Measurements from ENCODE around the gene SAE1.

The SAE1 gene

DNA sequence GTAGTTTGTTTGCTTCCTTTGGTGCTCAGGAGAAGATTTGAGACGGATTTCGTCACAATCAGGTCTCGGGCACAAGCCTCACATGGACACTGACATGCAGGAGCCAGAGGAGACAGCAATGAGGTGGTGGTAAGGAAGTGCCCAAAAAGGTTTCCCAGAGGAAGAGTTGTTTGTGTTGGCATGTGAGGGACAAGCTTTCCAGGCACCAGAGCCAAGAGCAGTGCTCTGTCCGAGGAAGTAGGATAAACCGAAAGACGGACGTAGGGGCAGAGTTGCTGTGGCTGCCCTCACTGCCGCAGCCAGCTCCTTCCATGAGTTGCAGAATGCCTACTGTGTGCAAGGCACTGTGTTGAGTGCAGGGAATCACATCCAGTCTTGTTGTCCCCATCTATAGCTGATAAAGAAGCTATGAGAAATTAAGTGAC, 27.7 kb downstream of the SAE1 start:
- Mint-ChIP-seq H3K4me1 (peaks cover 71% of the 10 kb centered on the region), H3K27me3 (no peaks in the 10 kb centered on the region), H3K27ac (peak overlapping the region; percentile 59 to 89), H3K9me3 (peaks cover 0 to 6% of the 10 kb centered on the region in 2 donors), H3K4me3 (peak overlapping the region; percentile 70 to 83)
- no peak for DNase-seq
- ATAC-seq: no peak

- ATAC-seq: peak; percentile 88
- H3K9me3 Mint-ChIP-seq: peaks cover 0 to 6% of the 10 kb centered on the region in 2 donors
- peak overlapping the region; percentile 61 to 89 for H3K27ac Mint-ChIP-seq
- peak overlapping the region; percentile 70 to 83 for H3K4me3 Mint-ChIP-seq
- no peaks in the 10 kb centered on the region for H3K27me3 Mint-ChIP-seq
- H3K4me1 Mint-ChIP-seq: peaks cover 71% of the 10 kb centered on the region
- peak; percentile 21 to 48 for DNase-seq
These were observed 28.4 kb downstream of the SAE1 start for GRCh38 chr19:47158879-47159503.

DNA sequence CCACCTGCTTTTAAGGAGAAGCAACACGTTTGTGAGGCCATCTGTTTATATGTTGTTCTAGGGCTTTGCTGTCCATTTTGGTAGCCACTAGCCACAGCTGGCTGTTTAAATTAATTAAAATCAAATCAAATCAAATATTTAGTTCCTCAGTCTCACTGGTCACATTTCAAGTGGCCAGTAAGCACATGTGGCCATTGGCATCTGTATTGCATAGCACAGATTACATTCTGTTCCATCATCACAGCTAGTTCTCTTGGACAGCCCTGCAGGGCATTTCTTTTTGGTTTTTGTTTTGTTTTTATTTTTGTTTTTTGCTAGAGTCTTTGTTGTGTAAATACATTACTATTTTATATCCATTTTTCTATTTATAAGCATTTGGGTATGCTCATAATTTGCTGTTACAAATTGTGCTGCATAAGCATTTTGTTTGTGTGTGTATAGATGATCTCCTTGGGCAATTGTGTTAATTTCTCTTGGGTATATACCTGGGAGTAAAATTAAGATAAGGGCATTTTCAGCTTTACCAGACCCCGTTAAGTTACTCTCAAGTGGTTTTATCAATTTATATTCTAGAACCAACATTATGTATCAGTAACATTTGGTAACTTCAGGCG, 31.3 kb downstream of the SAE1 start:
- no peak overlapping the region for H3K27ac Mint-ChIP-seq

GRCh38 chr19:47168065-47168464, 37.4 kb downstream of the SAE1 start:
- H3K27ac Mint-ChIP-seq: peak overlapping the region in 1 of 2 donors; percentile 57
- no peak overlapping the region for H3K4me3 Mint-ChIP-seq
- ATAC-seq (no peak), DNase-seq (no peak)
- peaks cover 27% of the 10 kb centered on the region for H3K4me1 Mint-ChIP-seq
- H3K9me3 Mint-ChIP-seq: no peaks in the 10 kb centered on the region
- no peaks in the 10 kb centered on the region for H3K27me3 Mint-ChIP-seq

More for the DNA sequence above, 31.3 kb downstream of the SAE1 start:
- H3K4me1 Mint-ChIP-seq: peaks cover 69% of the 10 kb centered on the region
- H3K9me3 Mint-ChIP-seq: no peaks in the 10 kb centered on the region
- ATAC-seq (no peak), DNase-seq (no peak)
- H3K4me3 Mint-ChIP-seq: no peak overlapping the region
- no peaks in the 10 kb centered on the region for H3K27me3 Mint-ChIP-seq

- Mint-ChIP-seq H3K27me3 (no peaks in the 10 kb centered on the region), H3K4me1 (peaks cover 59% of the 10 kb centered on the region), H3K27ac (peak overlapping the region in 1 of 2 donors; percentile 34), H3K4me3 (no peak overlapping the region), H3K9me3 (no peaks in the 10 kb centered on the region)
- no peak for DNase-seq
- ATAC-seq: no peak
These were observed 42.2 kb downstream of the SAE1 start for GRCh38 chr19:47172666-47173455.

DNA sequence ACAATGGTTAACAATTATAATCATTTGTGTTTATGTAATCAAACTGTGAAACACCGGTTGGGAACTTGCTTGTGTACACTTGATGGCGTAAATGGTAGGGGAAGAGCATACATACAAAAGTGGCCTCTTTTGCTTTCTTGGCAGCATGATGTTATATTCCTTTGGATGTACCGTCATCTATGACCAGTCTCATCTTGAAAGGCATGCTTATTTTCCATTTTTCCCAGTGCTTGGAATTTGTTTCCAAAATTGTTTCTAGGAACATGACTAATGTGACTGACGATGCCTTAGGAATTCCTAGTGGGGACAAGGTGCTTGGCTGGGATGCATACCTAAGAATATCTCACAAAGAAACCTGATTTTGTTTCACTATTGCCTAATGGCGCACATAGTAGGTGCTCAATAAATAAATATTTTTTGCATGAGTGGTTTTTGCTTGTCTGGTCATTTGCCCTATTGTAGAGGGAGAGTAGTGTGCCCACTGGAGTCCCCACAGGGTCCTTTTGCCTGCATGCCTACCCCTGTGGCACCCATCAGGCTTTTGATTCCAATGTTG, 45.5 kb downstream of the SAE1 start:
- Mint-ChIP-seq H3K9me3 (no peaks in the 10 kb centered on the region), H3K27me3 (no peaks in the 10 kb centered on the region), H3K4me1 (peaks cover 84% of the 10 kb centered on the region), H3K4me3 (peak overlapping the region; percentile 49 to 64), H3K27ac (peak overlapping the region; percentile 61 to 76)
- ATAC-seq (no peak), DNase-seq (no peak)

DNA sequence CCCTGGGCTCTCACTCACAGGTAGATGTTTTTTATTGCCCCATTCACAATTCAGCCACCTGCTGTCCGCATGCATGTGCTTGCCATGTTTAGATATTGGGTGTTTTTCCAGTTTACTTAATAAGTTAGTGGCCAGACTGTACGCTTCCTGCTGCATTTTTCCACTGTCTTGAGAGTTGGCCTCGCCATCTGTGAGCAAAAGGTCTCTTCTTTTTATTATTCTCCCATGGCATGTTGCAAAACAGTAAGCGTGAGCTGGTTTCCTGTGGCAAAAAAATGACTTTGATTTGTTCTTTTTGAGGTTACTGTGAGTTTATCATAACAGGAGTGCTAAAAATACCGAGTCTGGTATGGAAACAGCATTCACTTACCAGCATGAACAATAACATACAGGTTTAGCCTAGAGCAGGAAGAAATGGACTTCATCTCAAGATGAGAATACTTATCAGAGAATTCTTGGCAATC, 46.0 kb downstream of the SAE1 start:
- Mint-ChIP-seq H3K27me3 (no peaks in the 10 kb centered on the region), H3K4me1 (peaks cover 84% of the 10 kb centered on the region), H3K4me3 (peak overlapping the region; percentile 49 to 64), H3K9me3 (no peaks in the 10 kb centered on the region), H3K27ac (peak overlapping the region; percentile 61 to 81)
- ATAC-seq (peak; percentile 89), DNase-seq (peak in 1 of 2 donors; percentile 40)

- H3K4me3 Mint-ChIP-seq: peak overlapping the region; percentile 5 to 32
- peaks cover 93% of the 10 kb centered on the region for H3K4me1 Mint-ChIP-seq
- ATAC-seq (peak; percentile 29), DNase-seq (no peak)
- H3K9me3 Mint-ChIP-seq: no peaks in the 10 kb centered on the region
- no peak overlapping the region for H3K27ac Mint-ChIP-seq
- no peaks in the 10 kb centered on the region for H3K27me3 Mint-ChIP-seq
These were observed 49.1 kb downstream of the SAE1 start for GRCh38 chr19:47179653-47180310.

- Mint-ChIP-seq H3K9me3 (no peaks in the 10 kb centered on the region), H3K4me1 (peaks cover 91% of the 10 kb centered on the region), H3K4me3 (peak overlapping the region; percentile 8 to 47), H3K27ac (peak overlapping the region; percentile 25 to 74), H3K27me3 (no peaks in the 10 kb centered on the region)
- DNase-seq (no peak), ATAC-seq (no peak)
These were observed 53.0 kb downstream of the SAE1 start for GRCh38 chr19:47183601-47184000.

GRCh38 chr19:47186446-47187334, 56.1 kb downstream of the SAE1 start:
- H3K27ac Mint-ChIP-seq: peak overlapping the region; percentile 94 to 97
- peak overlapping the region; percentile 72 to 74 for H3K4me3 Mint-ChIP-seq
- H3K9me3 Mint-ChIP-seq: no peaks in the 10 kb centered on the region
- DNase-seq: peak; percentile 90 to 96
- no peaks in the 10 kb centered on the region for H3K27me3 Mint-ChIP-seq
- peak; percentile 88 for ATAC-seq
- peaks cover 98% of the 10 kb centered on the region for H3K4me1 Mint-ChIP-seq

DNA sequence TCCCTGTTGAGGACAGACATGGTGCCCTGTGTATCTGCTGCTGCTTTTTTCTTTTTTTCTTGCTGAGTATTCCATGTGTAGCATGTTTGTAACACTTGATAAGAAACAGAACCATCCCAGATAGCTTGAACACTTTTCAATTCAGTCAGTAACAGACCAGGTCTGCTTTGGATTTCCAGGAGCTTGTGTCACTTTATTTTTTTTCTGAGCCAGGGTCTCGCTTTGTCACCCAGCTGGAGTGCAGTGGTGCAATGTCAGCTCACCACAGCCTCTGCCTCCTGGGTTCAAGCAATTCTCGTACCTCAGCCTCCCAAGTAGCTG, 56.7 kb downstream of the SAE1 start:
- H3K4me3 Mint-ChIP-seq: peak overlapping the region; percentile 72 to 74
- DNase-seq (no peak), ATAC-seq (no peak)
- H3K9me3 Mint-ChIP-seq: no peaks in the 10 kb centered on the region
- peaks cover 93% of the 10 kb centered on the region for H3K4me1 Mint-ChIP-seq
- peak overlapping the region; percentile 94 to 97 for H3K27ac Mint-ChIP-seq
- H3K27me3 Mint-ChIP-seq: no peaks in the 10 kb centered on the region

DNA sequence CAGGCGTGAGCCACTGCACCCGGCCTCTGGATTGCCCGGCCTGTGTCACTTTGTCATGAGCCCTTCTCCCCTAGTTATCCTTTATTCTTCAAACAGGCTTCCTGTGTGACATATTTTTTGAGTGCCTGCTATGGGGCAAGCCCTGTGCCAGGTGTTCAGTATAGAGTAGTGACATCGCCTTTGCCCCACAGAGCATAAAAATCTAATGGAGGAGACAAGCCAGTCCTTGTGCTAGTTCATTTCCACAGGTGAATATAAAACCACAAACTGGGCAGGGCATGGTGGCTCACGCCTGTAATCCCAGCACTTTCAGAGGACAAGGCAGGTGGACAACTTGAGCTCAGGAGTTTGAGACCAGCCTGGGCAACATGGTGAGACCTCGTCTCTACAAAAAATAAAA, 57.2 kb downstream of the SAE1 start:
- Mint-ChIP-seq H3K9me3 (no peaks in the 10 kb centered on the region), H3K4me1 (peaks cover 88% of the 10 kb centered on the region)
- ATAC-seq: no peak

GRCh38 chr19:47188507-47189033, 57.9 kb downstream of the SAE1 start:
- H3K4me1 Mint-ChIP-seq: peaks cover 86% of the 10 kb centered on the region
- H3K27ac Mint-ChIP-seq: peak overlapping the region; percentile 89 to 95
- no peaks in the 10 kb centered on the region for H3K9me3 Mint-ChIP-seq
- no peaks in the 10 kb centered on the region for H3K27me3 Mint-ChIP-seq
- peak overlapping the region; percentile 62 to 72 for H3K4me3 Mint-ChIP-seq
- DNase-seq (no peak), ATAC-seq (no peak)

More for the DNA sequence above, 57.2 kb downstream of the SAE1 start:
- Mint-ChIP-seq H3K4me3 (peak overlapping the region; percentile 72 to 74), H3K27me3 (no peaks in the 10 kb centered on the region), H3K27ac (peak overlapping the region; percentile 95 to 97)
- DNase-seq: no peak

DNA sequence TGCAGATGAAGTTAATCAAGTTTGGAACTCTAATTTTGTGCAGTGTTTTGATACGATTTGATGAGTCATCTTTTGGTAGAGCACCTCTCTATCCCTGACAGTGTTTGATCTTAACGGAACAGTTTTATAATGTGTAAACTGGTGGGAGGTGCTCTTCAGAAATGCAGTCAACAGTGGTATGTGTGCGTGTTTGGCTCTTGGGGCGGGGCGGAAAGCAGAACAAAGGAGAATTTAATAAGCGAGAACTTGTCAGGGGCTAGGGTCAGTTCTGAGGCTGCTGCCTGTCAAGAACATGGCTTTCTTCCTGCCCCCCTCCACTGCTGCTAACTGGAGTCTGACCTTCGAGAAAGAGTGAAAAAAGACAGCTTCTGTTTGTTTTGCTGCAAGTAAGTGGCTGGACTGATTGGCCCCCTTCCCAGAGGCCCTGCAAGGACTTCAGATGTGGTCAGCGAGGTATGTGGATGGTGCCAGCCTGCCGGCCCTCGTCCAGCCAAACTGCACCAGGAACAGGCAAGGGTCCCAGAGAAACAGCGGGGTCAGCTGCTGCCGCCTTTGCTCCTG, 59.6 kb downstream of the SAE1 start:
- ATAC-seq (peak; percentile 48), DNase-seq (peak; percentile 50 to 76)
- H3K4me1 Mint-ChIP-seq: peaks cover 83% of the 10 kb centered on the region
- H3K27ac Mint-ChIP-seq: peak overlapping the region; percentile 40 to 69
- H3K4me3 Mint-ChIP-seq: peak overlapping the region; percentile 68 to 75
- no peaks in the 10 kb centered on the region for H3K9me3 Mint-ChIP-seq
- H3K27me3 Mint-ChIP-seq: no peaks in the 10 kb centered on the region
